Measurements from ENCODE around the gene ALG12.

The ALG12 gene

DNA sequence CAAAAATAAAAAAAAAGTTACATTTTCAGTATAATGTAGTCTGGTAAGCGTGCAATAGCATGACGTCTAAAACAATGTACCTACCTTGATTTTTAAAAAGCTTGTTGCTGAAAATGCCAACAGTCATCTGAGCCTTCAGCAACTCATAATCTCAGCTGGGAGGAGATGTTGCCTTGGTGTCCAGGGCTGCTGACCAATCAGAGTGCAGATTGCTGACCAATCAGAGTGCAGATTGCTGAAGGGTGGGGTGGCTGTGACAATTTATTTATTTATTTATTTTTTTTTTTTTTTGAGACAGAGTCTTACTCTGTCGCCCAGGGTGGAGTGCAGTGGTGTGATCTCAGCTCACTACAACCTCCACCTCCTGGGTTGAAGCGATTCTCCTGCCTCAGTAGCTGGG, 46.8 kb downstream of the ALG12 start:
- Histone ChIP-seq H3K36me3 (peaks cover 53 to 92% (median 79%) of the 10 kb centered on the region in 11 experiments), H3K9me3 (replicated peaks in 1 of 11) (peaks cover 43 to 89% (median 75%) of the 10 kb centered on the region in 11 experiments), H3K9ac (no peak overlapping the region), H3K4me3 (no peak overlapping the region), H3K4me1 (peaks cover 0 to 8% (median 0%) of the 10 kb centered on the region in 10 experiments; a peak in 1 of 20 replicates), H3K27ac (no peak overlapping the region), H3K27me3 (no peaks in the 10 kb centered on the region), H4K20me1 (peaks cover 40 to 97% (median 64%) of the 10 kb centered on the region in 11 experiments; a peak in 19 of 22 replicates), H3K4me2 (no peak overlapping the region)
- no peak for TF ChIP-seq Cebpa-rat (IDR thresholded peaks at IDR 0.05)

DNA sequence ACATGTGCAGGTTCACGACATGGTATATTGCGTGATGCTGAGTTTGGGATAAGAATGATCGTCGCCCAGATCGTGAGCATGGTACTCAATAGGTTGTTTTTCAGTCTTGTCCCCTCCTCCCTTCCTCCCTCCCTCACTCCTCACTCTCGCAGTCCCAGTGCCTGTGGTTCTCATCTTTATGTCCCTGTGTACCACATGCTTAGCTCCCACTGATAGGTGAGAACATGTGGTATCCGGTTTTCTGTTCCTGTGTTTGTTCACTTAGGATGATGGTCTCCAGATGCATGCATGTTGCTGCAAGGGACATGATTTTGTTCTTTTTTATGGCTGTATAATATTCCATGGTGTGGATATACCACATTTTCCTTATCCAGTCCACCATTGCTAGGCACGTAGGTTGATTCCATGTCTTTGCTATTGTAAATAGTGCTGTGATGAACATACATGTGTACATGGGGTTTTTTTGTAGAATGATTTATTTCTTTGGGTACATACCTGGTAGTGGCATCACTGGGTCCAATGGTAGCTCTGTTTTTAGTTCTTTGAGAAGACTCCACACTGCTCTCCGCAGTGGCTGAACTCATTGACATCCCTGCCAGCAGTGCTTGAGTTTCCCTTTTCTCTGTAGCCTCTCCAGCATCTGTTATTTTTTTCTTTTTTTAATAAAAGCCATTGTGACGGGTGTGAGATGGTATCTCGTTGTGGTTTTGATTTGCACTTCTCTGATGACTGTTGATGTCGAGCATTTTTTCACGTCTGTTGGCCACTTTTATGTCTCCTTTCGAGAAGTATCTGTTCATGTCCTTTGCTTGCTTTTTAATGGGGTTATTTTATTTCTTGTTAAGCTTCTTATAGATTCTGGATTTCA, 48.2 kb downstream of the ALG12 start:
- Histone ChIP-seq H3K9me3 (replicated peaks in 1 of 11) (peaks cover 52 to 91% (median 75%) of the 10 kb centered on the region in 11 experiments), H3K4me2 (no peak overlapping the region; a peak in 2 of 22 replicates), H4K20me1 (peaks cover 40 to 98% (median 70%) of the 10 kb centered on the region in 11 experiments; a peak in 19 of 22 replicates), H3K4me3 (0 out of 20 replicates have a peak overlapping the region, but pooled peaks of 1 of the 10 experiments have one; percentile 16), H3K9ac (no peak overlapping the region), H3K4me1 (peaks cover 0 to 8% (median 0%) of the 10 kb centered on the region in 10 experiments; a peak in 1 of 20 replicates), H3K27me3 (no peaks in the 10 kb centered on the region), H3K36me3 (peaks cover 59 to 92% (median 79%) of the 10 kb centered on the region in 11 experiments), H3K27ac (no peak overlapping the region)
- no peak for TF ChIP-seq Cebpa-rat (IDR thresholded peaks at IDR 0.05)

DNA sequence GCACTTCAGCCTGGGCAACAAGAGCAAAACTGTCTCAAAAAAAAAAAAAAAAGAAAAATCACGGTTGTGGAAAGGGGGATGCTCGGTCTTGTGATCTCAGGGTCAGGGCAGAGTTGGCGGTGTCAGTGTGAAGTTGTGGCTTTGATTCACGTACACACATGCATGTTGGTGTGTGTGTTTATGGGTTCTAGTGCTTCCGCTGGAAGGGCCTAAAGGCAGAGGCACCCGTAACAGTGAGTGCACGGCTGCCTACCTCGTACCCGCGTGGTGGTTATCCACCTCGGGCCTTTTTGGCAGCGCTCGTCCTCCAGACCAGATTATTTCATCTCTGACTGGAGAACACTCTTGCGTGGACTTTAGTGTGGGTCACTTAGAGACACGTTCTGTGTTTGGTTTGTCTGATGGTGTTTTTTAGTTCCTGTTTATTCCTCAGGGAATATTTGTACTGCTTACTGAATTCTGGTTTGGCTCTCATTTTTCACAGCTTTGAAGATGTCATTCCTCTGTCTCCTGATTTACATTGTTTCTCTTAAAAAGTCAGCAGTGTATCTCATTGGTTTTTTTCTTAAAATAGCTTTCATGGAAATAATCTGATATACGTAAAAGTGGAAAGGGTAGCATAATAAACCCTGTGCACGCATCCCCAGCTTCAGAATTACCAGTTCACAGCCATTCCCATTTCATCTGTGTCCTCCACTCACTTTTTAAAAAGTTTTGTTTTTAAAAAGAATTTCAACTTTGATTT, 49.0 kb downstream of the ALG12 start:
- Histone ChIP-seq H3K9ac (no peak overlapping the region), H3K9me3 (replicated peaks in 1 of 11) (peaks cover 55 to 91% (median 73%) of the 10 kb centered on the region in 11 experiments), H3K27ac (no peak overlapping the region), H3K4me1 (peaks cover 0 to 8% (median 0%) of the 10 kb centered on the region in 10 experiments; a peak in 1 of 20 replicates), H3K4me2 (no peak overlapping the region), H4K20me1 (peaks cover 42 to 98% (median 71%) of the 10 kb centered on the region in 11 experiments; a peak in 20 of 22 replicates), H3K27me3 (no peaks in the 10 kb centered on the region), H3K36me3 (peaks cover 54 to 92% (median 79%) of the 10 kb centered on the region in 11 experiments), H3K4me3 (0 out of 20 replicates have a peak overlapping the region, but pooled peaks of 1 of the 10 experiments have one; percentile 16)
- TF ChIP-seq Cebpa-rat (IDR thresholded peaks at IDR 0.05): no peak

DNA sequence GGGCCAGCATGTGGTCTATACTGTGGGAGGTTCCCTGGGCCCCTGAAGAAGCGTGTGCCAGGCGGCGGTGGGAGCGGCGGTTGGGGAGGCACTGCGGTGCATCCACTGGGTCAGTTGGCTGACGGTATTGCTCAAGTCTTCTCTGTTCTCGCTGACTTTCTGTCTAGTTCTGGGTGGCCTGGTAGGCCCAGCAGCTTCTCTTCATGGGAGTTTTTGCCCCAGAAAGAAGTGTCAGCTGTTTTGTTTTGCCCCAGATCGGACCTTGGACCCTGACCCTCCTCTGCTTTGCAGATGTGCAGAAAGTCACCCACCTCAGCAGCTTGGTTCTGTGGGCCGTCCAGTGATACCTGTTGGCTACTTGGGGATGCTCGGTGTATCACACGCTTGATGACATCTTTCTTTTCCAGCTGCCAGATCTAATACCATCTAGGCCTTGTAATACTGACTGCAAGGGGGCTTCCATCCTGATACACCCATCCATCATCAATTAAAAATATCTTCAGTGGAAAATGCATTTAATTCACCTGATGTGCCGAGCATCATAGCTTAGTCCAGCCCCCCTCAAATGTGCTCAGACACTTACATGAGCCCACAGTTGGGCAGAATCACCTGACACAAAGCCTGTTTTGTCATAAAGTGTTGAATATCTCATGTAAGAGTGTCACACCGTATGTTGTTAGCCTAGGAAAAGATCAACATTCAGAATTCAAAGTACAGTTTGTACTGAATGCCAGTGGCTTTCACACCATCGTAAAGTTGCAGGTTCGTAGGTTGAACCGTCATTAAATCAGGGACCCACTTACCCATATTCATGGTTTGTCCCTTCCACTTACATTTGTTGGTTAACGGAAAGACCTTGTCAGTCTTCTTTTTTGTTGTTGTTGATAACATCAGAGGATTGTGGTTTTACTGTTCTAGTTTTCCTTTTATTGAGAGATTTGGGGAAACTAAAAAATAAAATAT, 50.7 kb downstream of the ALG12 start:
- H3K4me3 ChIP-seq: peak overlapping the region in 3 of 10 experiments; percentile 7 to 33 (median 14); a peak in 2 of 20 replicates
- no peaks in the 10 kb centered on the region for H3K27me3 ChIP-seq
- peaks cover 55 to 92% (median 79%) of the 10 kb centered on the region in 11 experiments for H3K9me3 ChIP-seq (replicated peaks in 1 of 11)
- H3K4me2 ChIP-seq: no peak overlapping the region
- H3K36me3 ChIP-seq: peaks cover 44 to 92% (median 80%) of the 10 kb centered on the region in 11 experiments
- TF ChIP-seq Cebpa-rat (IDR thresholded peaks at IDR 0.05): no peak
- peaks cover 33 to 98% (median 72%) of the 10 kb centered on the region in 11 experiments; a peak in 20 of 22 replicates for H4K20me1 ChIP-seq
- H3K9ac ChIP-seq: no peak overlapping the region
- no peak overlapping the region for H3K27ac ChIP-seq
- peaks cover 0 to 8% (median 0%) of the 10 kb centered on the region in 10 experiments; a peak in 5 of 20 replicates for H3K4me1 ChIP-seq

DNA sequence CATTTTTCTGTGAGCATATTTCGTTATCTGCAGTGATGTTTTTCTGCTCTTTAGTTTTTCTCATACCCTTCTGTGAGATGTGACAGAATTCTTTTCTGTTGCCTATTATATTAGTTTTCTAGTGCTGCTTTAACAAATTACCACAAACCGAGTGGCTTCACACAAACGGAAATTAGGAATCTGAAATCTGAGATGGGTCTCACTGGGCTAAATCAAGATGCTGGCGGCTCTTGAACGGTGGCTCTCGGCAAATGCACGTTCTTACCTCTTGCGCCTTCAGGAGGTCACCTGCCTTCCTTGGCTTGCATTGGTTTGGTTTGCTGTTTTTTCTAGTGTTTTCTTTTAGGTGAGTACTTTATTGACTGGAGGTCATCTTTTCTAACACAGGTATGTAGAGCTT, 51.6 kb downstream of the ALG12 start:
- no peak overlapping the region for H3K9ac ChIP-seq
- no peak overlapping the region for H3K27ac ChIP-seq
- H3K4me1 ChIP-seq: peaks cover 0 to 15% (median 5%) of the 10 kb centered on the region in 10 experiments; a peak in 7 of 20 replicates
- peaks cover 29 to 98% (median 70%) of the 10 kb centered on the region in 11 experiments; a peak in 21 of 22 replicates for H4K20me1 ChIP-seq
- no peak overlapping the region for H3K4me2 ChIP-seq
- H3K36me3 ChIP-seq: peaks cover 44 to 93% (median 81%) of the 10 kb centered on the region in 11 experiments
- H3K27me3 ChIP-seq: no peaks in the 10 kb centered on the region
- no peak overlapping the region for H3K4me3 ChIP-seq
- no peak for TF ChIP-seq Cebpa-rat (IDR thresholded peaks at IDR 0.05)
- H3K9me3 ChIP-seq (replicated peaks in 1 of 11): peaks cover 55 to 94% (median 87%) of the 10 kb centered on the region in 11 experiments

DNA sequence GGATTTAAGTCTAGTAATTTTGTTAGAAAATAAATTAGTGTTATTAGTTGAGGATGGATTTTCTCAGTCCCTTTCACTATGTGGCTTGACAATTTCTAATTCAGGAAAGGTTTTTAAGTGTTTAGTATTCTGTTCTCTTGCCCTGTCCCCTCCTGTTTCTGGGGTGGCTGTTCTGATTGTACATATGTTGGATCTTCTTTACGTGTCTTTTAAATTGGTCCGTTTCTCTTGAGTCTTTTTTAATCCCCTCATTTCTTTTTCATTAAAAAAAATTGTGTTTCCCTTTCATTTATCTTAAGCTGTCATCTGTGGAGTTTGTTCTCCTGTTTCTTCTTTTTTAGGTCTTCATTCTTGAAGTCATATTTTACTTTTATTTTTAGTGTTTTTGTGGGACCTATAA, 52.1 kb downstream of the ALG12 start:
- H3K9ac ChIP-seq: no peak overlapping the region
- TF ChIP-seq Cebpa-rat (IDR thresholded peaks at IDR 0.05): no peak
- no peak overlapping the region for H3K4me3 ChIP-seq
- peaks cover 44 to 94% (median 86%) of the 10 kb centered on the region in 11 experiments for H3K36me3 ChIP-seq
- peaks cover 31 to 98% (median 70%) of the 10 kb centered on the region in 11 experiments; a peak in 21 of 22 replicates for H4K20me1 ChIP-seq
- no peak overlapping the region for H3K4me2 ChIP-seq
- no peak overlapping the region for H3K27ac ChIP-seq
- peaks cover 0 to 19% (median 5%) of the 10 kb centered on the region in 10 experiments; a peak in 7 of 20 replicates for H3K4me1 ChIP-seq
- H3K9me3 ChIP-seq (replicated peaks in 1 of 11): peaks cover 55 to 93% (median 90%) of the 10 kb centered on the region in 11 experiments
- no peaks in the 10 kb centered on the region for H3K27me3 ChIP-seq

DNA sequence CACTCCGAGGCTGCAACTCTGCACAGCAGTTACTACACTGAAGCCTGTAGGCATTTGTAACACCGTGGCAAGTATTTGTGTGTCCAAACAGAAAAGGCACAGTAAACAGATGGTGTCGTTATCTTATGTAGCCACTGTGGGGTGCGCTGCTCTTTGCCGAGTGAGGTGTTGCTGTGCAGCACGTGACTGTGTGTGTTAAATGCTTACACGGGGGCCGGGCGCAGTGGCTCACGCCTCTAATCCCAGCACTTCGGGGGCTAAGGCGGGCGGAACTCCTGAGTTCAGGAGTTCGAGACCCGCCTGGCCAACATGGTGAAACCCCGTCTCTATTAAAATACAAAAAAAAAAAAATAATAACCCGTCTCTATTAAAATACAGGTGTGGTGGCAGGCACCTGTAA, 53.1 kb downstream of the ALG12 start:
- Histone ChIP-seq H3K27ac (no peak overlapping the region), H3K4me3 (peak overlapping the region in 2 of 10 experiments; percentile 21 to 23; a peak in 1 of 20 replicates), H3K4me1 (peaks cover 0 to 19% (median 2%) of the 10 kb centered on the region in 10 experiments; a peak in 6 of 20 replicates), H4K20me1 (peaks cover 25 to 98% (median 70%) of the 10 kb centered on the region in 11 experiments; a peak in 21 of 22 replicates), H3K9ac (no peak overlapping the region), H3K36me3 (peaks cover 44 to 97% (median 90%) of the 10 kb centered on the region in 11 experiments), H3K9me3 (replicated peaks in 1 of 11) (peaks cover 53 to 92% (median 88%) of the 10 kb centered on the region in 11 experiments), H3K4me2 (no peak overlapping the region), H3K27me3 (no peaks in the 10 kb centered on the region)
- TF ChIP-seq Cebpa-rat (IDR thresholded peaks at IDR 0.05): no peak

Measured in BLaER1 treated with 17β-estradiol and CSF1 and Interleukin-3, amounts not matched to agents 10 nM and 100 nM (cell line).